ENCODE results near the gene NFATC2.

The NFATC2 gene

GRCh38 chr20:51454250-51454865, 88.2 kb downstream of the NFATC2 start:
- DNase-seq (ENCODE audit: low read depth in 2 of 2) = no peak
- no peak for TF ChIP-seq CTCF (IDR thresholded peaks at IDR 0.05; ENCODE audit: low read depth, low read length)
- no peak overlapping the region for H3K4me3 ChIP-seq (replicated peaks in 1 of 2; ENCODE audit: low read depth in 2 of 2, low read length in 2 of 2)

- TF ChIP-seq CTCF (IDR thresholded peaks at IDR 0.05; ENCODE audit: low read depth, low read length) = no peak
- no peak overlapping the region for H3K4me3 ChIP-seq (replicated peaks in 1 of 2; ENCODE audit: low read depth in 2 of 2, low read length in 2 of 2)
- DNase-seq (ENCODE audit: low read depth in 2 of 2) = no peak
These were observed 89.7 kb downstream of the NFATC2 start for GRCh38 chr20:51452734-51453365.

- no peak overlapping the region for H3K4me3 ChIP-seq (replicated peaks in 1 of 2; ENCODE audit: low read depth in 2 of 2, low read length in 2 of 2)
- DNase-seq (ENCODE audit: low read depth in 2 of 2) = no peak
- no peak for TF ChIP-seq CTCF (IDR thresholded peaks at IDR 0.05; ENCODE audit: low read depth, low read length)
These were observed 90.4 kb downstream of the NFATC2 start for GRCh38 chr20:51452091-51452613.

- no peak for DNase-seq (ENCODE audit: low read depth in 2 of 2)
- no peak for TF ChIP-seq CTCF (IDR thresholded peaks at IDR 0.05; ENCODE audit: low read depth, low read length)
- H3K4me3 ChIP-seq (replicated peaks in 1 of 2; ENCODE audit: low read depth in 2 of 2, low read length in 2 of 2) = no peak overlapping the region
These were observed 91.0 kb downstream of the NFATC2 start for GRCh38 chr20:51451484-51451883.

- no peak for TF ChIP-seq CTCF (IDR thresholded peaks at IDR 0.05; ENCODE audit: low read depth, low read length)
- no peak overlapping the region for H3K4me3 ChIP-seq (replicated peaks in 1 of 2; ENCODE audit: low read depth in 2 of 2, low read length in 2 of 2)
- no peak for DNase-seq (ENCODE audit: low read depth in 2 of 2)
These were observed 91.5 kb downstream of the NFATC2 start for GRCh38 chr20:51450984-51451383.

GRCh38 chr20:51450221-51450712, 92.3 kb downstream of the NFATC2 start:
- TF ChIP-seq CTCF (IDR thresholded peaks at IDR 0.05; ENCODE audit: low read depth, low read length) = no peak
- DNase-seq (ENCODE audit: low read depth in 2 of 2) = peak in 1 of 2 donors; percentile 46
- H3K4me3 ChIP-seq (replicated peaks in 1 of 2; ENCODE audit: low read depth in 2 of 2, low read length in 2 of 2) = no peak overlapping the region

Data from cardiac fibroblast (primary cell).